ENCODE results near the gene SCARB1. TPM values are rescaled to one million over a fixed set of nuclear protein-coding genes. Genes with fewer than 3 reads are reported as not detected.
A peak's percentile ranks its signal among the peaks of the same experiment; 100 is the strongest.

SCARB1 gene
- total RNA-seq, 1 experiment from 2014 or later, result 119 TPM

GRCh38 chr12:124772289-124773170, 91.1 kb downstream of the SCARB1 start:
- in situ Hi-C loops (cut with HindIII; ENCODE audit: low pct_unique_long_range_greater_than_20kb, low sequenced_read_pairs), result no loop called here
- no peak for DNase-seq (ENCODE audit: low read depth)

GRCh38 chr12:124771462-124772288, 92.0 kb downstream of the SCARB1 start:
- DNase-seq (ENCODE audit: low read depth), result peak; percentile 69
- in situ Hi-C loops (cut with HindIII; ENCODE audit: low pct_unique_long_range_greater_than_20kb, low sequenced_read_pairs), result no loop called here

DNA sequence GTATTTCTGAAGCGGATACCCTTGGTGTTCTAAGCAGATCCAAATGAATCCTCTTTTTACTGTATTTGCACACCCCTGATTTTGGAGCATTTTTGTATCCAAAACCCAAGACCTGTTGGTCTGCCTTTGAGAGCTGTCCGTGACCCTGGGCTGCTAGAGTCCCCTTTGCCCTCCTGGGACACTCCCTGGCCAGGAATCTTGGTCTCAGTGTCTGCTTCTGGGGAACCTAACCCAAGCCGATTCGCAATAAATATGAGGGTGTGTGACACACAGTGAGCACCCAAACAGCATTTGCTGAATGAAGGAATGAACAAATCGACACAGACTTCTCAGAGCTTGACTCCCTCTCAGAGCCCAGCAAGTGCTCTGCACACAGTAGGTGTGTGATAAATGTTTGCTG, 92.9 kb downstream of the SCARB1 start:
- in situ Hi-C loops (cut with HindIII; ENCODE audit: low pct_unique_long_range_greater_than_20kb, low sequenced_read_pairs), result no loop called here
- no peak for DNase-seq (ENCODE audit: low read depth)

DNA sequence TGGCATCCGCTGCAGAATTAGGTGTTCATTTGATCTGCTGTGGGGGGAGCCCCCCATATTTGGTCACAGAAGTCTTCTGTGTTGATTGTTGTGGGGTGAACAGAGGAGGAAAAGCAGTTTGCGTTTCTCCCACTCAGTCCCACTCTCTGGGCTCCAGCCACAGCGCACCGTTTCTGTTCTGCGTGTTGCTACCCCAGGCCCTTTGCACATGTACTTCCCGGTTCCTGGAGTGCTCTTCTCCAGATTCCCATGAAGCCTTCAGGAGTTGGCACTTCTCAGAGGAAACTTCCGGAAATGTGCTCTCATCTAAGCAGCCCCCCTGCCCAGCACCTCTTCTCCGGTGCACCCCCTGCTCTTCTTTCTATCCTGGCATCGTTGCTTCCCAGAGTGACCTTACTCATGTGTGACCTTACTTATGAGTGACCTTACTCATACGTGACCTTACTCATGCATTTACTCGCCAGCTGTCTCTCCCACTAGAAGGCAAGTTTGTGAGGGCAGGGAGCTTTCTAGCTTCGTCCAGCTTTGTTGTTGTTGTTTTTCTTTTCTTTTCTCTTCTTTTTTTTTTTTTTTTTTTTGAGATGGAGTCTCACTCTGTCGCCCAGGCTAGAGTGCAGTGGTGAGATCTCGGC, 93.7 kb downstream of the SCARB1 start:
- DNase-seq (ENCODE audit: low read depth), result no peak
- in situ Hi-C loops (cut with HindIII; ENCODE audit: low pct_unique_long_range_greater_than_20kb, low sequenced_read_pairs), result no loop called here

DNA sequence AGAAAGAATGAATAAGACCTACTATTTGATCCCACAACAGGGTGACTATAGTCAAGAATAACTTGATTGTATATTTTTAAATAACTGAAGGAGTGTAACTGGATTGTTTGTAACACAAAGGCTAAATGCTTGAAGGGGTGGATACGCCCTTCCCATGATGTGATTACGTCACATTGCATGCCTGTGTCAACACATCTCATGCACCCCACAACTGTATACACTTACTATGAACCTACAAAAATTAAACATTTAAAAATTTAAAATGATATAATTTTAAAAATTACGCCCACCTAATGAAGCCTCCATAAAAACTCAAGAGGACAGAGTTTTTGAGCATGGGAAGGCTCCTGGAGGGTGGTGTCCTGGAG, 94.5 kb downstream of the SCARB1 start:
- no peak for DNase-seq (ENCODE audit: low read depth)
- in situ Hi-C loops (cut with HindIII; ENCODE audit: low pct_unique_long_range_greater_than_20kb, low sequenced_read_pairs), result no loop called here

GRCh38 chr12:124768452-124769162, 95.1 kb downstream of the SCARB1 start:
- DNase-seq (ENCODE audit: low read depth), result no peak
- in situ Hi-C loops (cut with HindIII; ENCODE audit: low pct_unique_long_range_greater_than_20kb, low sequenced_read_pairs), result no loop called here

GRCh38 chr12:124767066-124767821, 96.4 kb downstream of the SCARB1 start:
- DNase-seq (ENCODE audit: low read depth), result peak; percentile 75
- in situ Hi-C loops (cut with HindIII; ENCODE audit: low pct_unique_long_range_greater_than_20kb, low sequenced_read_pairs), result no loop called here

DNA sequence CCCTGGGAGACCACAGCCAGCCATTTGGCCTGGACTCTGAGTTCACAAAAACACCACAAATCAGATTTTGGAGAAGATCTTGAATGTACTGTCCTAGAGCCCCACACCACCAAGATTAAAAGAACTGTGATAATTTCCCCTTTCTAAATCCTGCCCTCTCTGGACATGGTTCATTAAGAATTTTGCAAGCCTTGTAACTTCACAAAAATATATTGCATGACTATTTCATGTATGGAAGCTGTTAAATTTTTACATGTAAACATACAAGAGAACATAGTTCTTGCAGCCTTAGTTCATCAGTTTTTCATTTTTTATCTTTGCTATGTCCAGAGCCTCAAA, 97.0 kb downstream of the SCARB1 start:
- in situ Hi-C loops (cut with HindIII; ENCODE audit: low pct_unique_long_range_greater_than_20kb, low sequenced_read_pairs), result no loop called here
- no peak for DNase-seq (ENCODE audit: low read depth)

- no peak for DNase-seq (ENCODE audit: low read depth)
- in situ Hi-C loops (cut with HindIII; ENCODE audit: low pct_unique_long_range_greater_than_20kb, low sequenced_read_pairs), result no loop called here
Measured at GRCh38 chr12:124765581-124766489, 97.8 kb downstream of the SCARB1 start.

DNA sequence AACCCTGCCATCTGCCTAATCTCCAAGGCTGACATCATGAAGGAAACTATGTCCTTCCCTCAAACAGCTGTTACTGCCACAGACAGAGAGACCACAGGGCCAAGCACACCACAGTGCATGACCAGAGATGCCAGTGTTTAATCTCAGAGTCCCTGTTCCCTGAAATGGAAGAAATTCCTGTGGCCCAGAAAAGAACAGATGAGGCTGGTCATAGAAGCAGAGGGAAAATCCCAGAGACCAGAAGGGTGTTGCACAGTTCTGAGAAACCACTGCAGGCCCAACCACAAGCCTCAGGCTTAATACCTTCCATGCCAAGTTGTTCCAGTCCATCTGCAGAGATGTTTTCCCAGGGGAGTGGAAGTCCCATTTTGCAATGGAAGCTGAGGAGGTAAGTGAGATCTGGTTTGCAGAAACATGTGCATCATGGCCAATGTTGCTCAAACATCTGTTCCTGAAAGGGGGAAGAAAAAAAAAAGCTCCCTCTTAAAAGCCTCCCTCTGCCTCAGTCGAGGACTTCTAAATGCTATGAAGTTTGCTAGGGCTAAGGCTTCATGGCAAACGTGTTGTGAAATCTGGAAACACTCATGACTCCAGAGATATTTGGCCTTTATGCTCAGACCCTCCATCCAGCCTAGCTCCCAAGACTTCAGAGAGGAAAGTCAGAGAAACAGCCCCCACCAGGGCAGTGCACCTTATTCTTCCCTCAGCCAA, 98.6 kb downstream of the SCARB1 start:
- DNase-seq (ENCODE audit: low read depth), result no peak
- in situ Hi-C loops (cut with HindIII; ENCODE audit: low pct_unique_long_range_greater_than_20kb, low sequenced_read_pairs), result no loop called here

GRCh38 chr12:124764451-124764850, 99.2 kb downstream of the SCARB1 start:
- DNase-seq (ENCODE audit: low read depth), result no peak
- in situ Hi-C loops (cut with HindIII; ENCODE audit: low pct_unique_long_range_greater_than_20kb, low sequenced_read_pairs), result no loop called here

DNA sequence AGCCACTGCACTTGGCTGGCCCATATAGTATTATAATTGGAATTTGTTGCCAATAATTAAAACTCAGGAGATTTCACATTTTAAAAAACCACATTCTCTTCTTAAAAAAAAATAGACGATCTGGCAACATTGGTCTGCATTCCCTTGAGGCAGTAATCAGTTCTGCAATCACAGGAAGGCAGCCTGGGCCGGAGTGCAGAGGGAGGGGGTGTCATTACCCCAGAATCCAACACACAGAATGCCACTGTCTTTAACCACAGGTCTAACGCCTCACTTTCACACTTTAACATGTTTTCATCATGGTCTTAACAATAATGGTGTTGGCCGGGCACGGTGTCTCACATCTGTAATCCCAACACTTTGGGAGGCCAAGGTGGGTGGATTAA, 100.1 kb downstream of the SCARB1 start:
- no peak for DNase-seq (ENCODE audit: low read depth)
- in situ Hi-C loops (cut with HindIII; ENCODE audit: low pct_unique_long_range_greater_than_20kb, low sequenced_read_pairs), result no loop called here

DNA sequence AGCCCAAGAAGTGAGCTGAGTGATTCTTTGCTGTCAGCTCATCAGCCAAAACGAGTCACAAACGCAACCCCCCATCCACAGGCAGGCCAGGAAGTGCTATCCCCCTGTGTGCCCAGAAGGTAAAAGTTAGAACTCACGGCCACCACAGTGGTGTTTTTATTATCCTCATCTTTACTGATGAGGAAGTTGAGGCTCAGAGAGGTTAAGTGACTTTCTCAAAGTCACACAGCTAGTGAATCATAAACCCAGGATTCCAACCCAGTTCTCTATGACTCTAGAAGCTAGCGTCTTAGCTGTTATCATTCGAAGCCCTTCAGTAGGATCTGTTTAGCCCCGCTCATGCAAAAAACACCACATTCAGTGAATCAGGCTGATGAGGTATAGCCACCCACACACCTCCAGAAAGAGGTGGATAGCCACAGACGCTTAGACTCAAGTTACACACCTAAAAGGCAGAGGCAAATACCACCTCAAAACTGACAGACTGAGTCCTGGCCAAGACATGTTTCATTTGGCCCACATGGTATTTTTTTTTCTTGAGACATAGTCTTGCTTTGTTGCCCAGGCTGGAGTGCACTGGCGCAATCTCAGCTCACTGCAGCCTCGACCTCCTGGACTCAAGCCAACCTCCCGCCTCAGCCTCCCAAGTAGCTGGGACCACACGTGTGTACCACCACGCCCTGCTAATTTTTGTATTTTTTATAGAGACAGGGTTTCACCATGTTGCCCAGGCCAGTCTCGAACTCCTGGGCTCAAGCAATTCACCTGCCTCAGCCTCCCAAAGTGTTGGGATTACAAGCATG, 100.7 kb downstream of the SCARB1 start:
- in situ Hi-C loops (cut with HindIII; ENCODE audit: low pct_unique_long_range_greater_than_20kb, low sequenced_read_pairs), result no loop called here
- DNase-seq (ENCODE audit: low read depth), result no peak

- in situ Hi-C loops (cut with HindIII; ENCODE audit: low pct_unique_long_range_greater_than_20kb, low sequenced_read_pairs), result no loop called here
Measured at GRCh38 chr12:124762384-124762783, 101.3 kb downstream of the SCARB1 start.

DNA sequence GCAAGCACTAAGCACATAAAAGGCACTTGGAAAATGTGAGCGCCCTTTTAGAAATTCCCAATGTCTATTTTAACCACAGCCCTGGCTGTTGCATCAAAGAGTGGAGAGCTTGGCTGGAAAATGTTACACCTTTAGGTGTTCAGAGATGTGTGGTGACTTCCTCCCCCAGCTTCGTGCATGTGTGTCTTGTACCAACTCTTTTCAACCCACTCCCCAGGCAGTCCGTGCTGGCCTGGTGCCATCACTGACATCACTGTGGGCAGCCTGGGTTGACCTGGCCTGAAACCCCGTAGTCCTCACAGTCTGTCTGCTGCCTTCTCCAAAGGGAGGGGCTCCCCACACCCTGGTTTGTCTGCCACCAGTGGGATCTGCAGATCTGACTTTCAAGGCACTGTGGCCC, 101.8 kb downstream of the SCARB1 start:
- DNase-seq (ENCODE audit: low read depth), result no peak
- in situ Hi-C loops (cut with HindIII; ENCODE audit: low pct_unique_long_range_greater_than_20kb, low sequenced_read_pairs), result no loop called here

More at GRCh38 chr12:124762384-124762783, 101.3 kb downstream of the SCARB1 start:
- no peak for DNase-seq (ENCODE audit: low read depth)

DNA sequence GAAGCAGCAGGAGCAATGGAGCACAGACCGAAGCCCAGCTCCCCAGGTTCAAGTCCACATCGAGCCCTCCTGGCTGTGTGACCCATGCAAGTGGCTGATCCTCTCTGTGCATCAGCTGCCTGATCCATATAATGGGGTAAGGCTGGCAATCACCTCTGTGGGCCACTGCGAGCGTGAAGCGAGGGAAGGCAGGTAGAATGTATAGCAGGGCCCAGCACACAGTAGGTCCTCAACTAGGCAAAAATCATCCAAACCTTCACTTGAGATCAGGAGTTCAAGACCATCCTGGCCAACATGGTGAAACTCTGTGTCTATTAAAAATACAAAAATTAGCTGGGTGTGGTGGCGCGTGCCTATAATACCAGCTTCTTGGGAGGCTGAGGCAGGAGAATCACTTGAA, 102.6 kb downstream of the SCARB1 start:
- DNase-seq (ENCODE audit: low read depth), result no peak
- in situ Hi-C loops (cut with HindIII; ENCODE audit: low pct_unique_long_range_greater_than_20kb, low sequenced_read_pairs), result no loop called here
